GM21526 (cell line): ENCODE results near the gene ILF2.

ENCODE experiments used
- ATAC-seq: cut with Tn5 transposase; IDR thresholded peaks from one replicate; pipeline ENCODE4 v1.9.1; 2021; ENCODE audit warnings: moderate library complexity; ENCODE audit not compliant: unreplicated experiment, low FRiP score

Gene ILF2

GRCh38 chr1:153629971-153630370 is 40.8 kb downstream of the ILF2 start:
- no peak for ATAC-seq

GRCh38 chr1:153629343-153629665 is 41.5 kb downstream of the ILF2 start:
- no peak for ATAC-seq

GRCh38 chr1:153628638-153629342 is 42.0 kb downstream of the ILF2 start:
- ATAC-seq: no peak

- no peak for ATAC-seq
These were observed 42.8 kb downstream of the ILF2 start, which contains the start of gene S100A1 for GRCh38 chr1:153627715-153628626. Gene S100A1 (plus strand): TSS chr1:153628434. CDS start chr1:153630522, 2,088 bp downstream.

GRCh38 chr1:153626904-153627714 is 43.7 kb downstream of the ILF2 start, which contains the start of gene S100A13:
Gene S100A13 (minus strand): TSS chr1:153627505. CDS start chr1:153626472, 1,033 bp downstream.
- no peak for ATAC-seq

GRCh38 chr1:153626477-153626903 is 44.3 kb downstream of the ILF2 start:
- ATAC-seq: no peak

- ATAC-seq: no peak
These were observed 45.7 kb downstream of the ILF2 start for GRCh38 chr1:153624965-153625611.

- no peak for ATAC-seq
These were observed 47.7 kb downstream of the ILF2 start for GRCh38 chr1:153623101-153623500.

GRCh38 chr1:153619171-153619570 is 51.6 kb downstream of the ILF2 start:
- ATAC-seq: no peak

- ATAC-seq: no peak
These were observed 53.1 kb downstream of the ILF2 start for GRCh38 chr1:153617663-153618062.

- ATAC-seq: no peak
These were observed 53.9 kb downstream of the ILF2 start for GRCh38 chr1:153616917-153617311.

- no peak for ATAC-seq
These were observed 54.5 kb downstream of the ILF2 start, which contains the start of gene S100A14 for GRCh38 chr1:153616144-153616916. Gene S100A14 (minus strand): TSS chr1:153616325. CDS start chr1:153615858, 467 bp downstream.

- ATAC-seq: no peak
These were observed 55.4 kb downstream of the ILF2 start for GRCh38 chr1:153615406-153615805.

- ATAC-seq: no peak
These were observed 55.9 kb downstream of the ILF2 start for GRCh38 chr1:153614906-153615305.

- no peak for ATAC-seq
These were observed 56.4 kb downstream of the ILF2 start for GRCh38 chr1:153614189-153614900.

- ATAC-seq: no peak
These were observed 57.4 kb downstream of the ILF2 start for GRCh38 chr1:153613406-153613805.

GRCh38 chr1:153612755-153613331 is 58.0 kb downstream of the ILF2 start, which contains the start of gene S100A16:
Gene S100A16 (minus strand): TSS chr1:153613137. CDS start chr1:153608151, 4,986 bp downstream.
- no peak for ATAC-seq

GRCh38 chr1:153612111-153612754 is 58.6 kb downstream of the ILF2 start:
- ATAC-seq: no peak
